CD8-positive, alpha-beta memory T cell (primary cell): ENCODE results near the gene HTRA3. TPM values are rescaled to one million over a fixed set of nuclear protein-coding genes. Genes with fewer than 3 reads are reported as not detected.

Experiments used
- CTCF ChIA-PET: fragments of 350-600 bp; sonication (Branson Sonifier 250); formaldehyde crosslinking; loops from one replicate; lab custom pipeline; 2021; ENCODE audit warnings: antibody characterized with exemption; lab: Charles Lee
- POLR2A ChIA-PET: fragments of 350-600 bp; sonication (Branson Sonifier 250); formaldehyde crosslinking; loops from one replicate; lab custom pipeline; 2021; ENCODE audit warnings: antibody characterized with exemption; lab: Charles Lee
- DNase-seq, 5 donors: peaks; one replicate each; pipeline versions ENCODE4 v3.0.0 to v3.0.0-alpha.2; 2020 to 2022; ENCODE audit warnings: mixed read lengths in 1 of 5
- H3K27ac ChIP-seq: one replicate; pipeline ENCODE4 v1.7.0; 2013; ENCODE audit warnings: low read depth, mild to moderate bottlenecking, low read length, moderate library complexity
- H3K27me3 ChIP-seq: 2 replicates; pipeline ENCODE4 v1.7.0; 2013; ENCODE audit warnings: low read length, mild to moderate bottlenecking; ENCODE audit not compliant: insufficient read depth, poor library complexity, severe bottlenecking
- H3K36me3 ChIP-seq: 2 replicates; pipeline ENCODE4 v1.7.0; 2013; ENCODE audit warnings: mild to moderate bottlenecking, low read length, moderate library complexity; ENCODE audit not compliant: insufficient read depth
- H3K4me1 ChIP-seq: 2 replicates; pipeline ENCODE4 v1.7.0; 2013; ENCODE audit warnings: mild to moderate bottlenecking, low read length, moderate library complexity; ENCODE audit not compliant: insufficient read depth
- H3K4me3 ChIP-seq: 2 replicates; pipeline ENCODE4 v1.7.0; 2013; ENCODE audit warnings: mild to moderate bottlenecking, low read length
- H3K9me3 ChIP-seq: 2 replicates; pipeline ENCODE4 v1.7.0; 2013; ENCODE audit warnings: mild to moderate bottlenecking, low read length
- H3K27ac Mint-ChIP-seq, 8 donors: one replicate each; pipeline ENCODE4 v1.8.0; 2020 to 2021; ENCODE audit warnings: mixed read lengths in 8 of 8, mild to moderate bottlenecking in 6 of 8, inconsistent platforms in 3 of 8, moderate library complexity in 3 of 8
- H3K27me3 Mint-ChIP-seq, 2 donors: one replicate each; pipeline ENCODE4 v1.8.0; 2020 to 2021; ENCODE audit warnings: mixed read lengths in 2 of 2, mild to moderate bottlenecking in 1 of 2, moderate library complexity in 1 of 2
- H3K36me3 Mint-ChIP-seq, 3 donors: one replicate each; pipeline ENCODE4 v1.8.0; 2020 to 2021; ENCODE audit warnings: mixed read lengths in 3 of 3, inconsistent platforms in 1 of 3, mild to moderate bottlenecking in 1 of 3
- H3K4me1 Mint-ChIP-seq, 3 donors: one replicate each; pipeline ENCODE4 v1.8.0; 2020 to 2021; ENCODE audit warnings: mixed read lengths in 3 of 3, inconsistent platforms in 1 of 3, mild to moderate bottlenecking in 1 of 3
- H3K4me3 Mint-ChIP-seq, 7 donors: one replicate each; pipeline ENCODE4 v1.8.0; 2020 to 2021; ENCODE audit warnings: mixed read lengths in 7 of 7, mild to moderate bottlenecking in 6 of 7, moderate library complexity in 4 of 7, inconsistent platforms in 2 of 7
- H3K9me3 Mint-ChIP-seq, 5 donors: one replicate each; pipeline ENCODE4 v1.8.0; 2020 to 2022; ENCODE audit warnings: mixed read lengths in 5 of 5, mild to moderate bottlenecking in 3 of 5, moderate library complexity in 2 of 5, inconsistent platforms in 1 of 5
- polyA plus RNA-seq: library from polyadenylated mRNA; unstranded; fragments of 300-500 nt; fragmentation: Illumina TruSeq; gene quantifications from one replicate; pipeline ENCODE4 v1.2.3, GENCODE V29; 2021
- total RNA-seq, 2 experiments: library from RNA; stranded (reverse); gene quantifications; one replicate each; pipeline ENCODE4 v1.2.3, GENCODE V29; 2021

Gene HTRA3
- total and polyA plus RNA-seq, 3 experiments from 2014 or later, result not detected

DNA sequence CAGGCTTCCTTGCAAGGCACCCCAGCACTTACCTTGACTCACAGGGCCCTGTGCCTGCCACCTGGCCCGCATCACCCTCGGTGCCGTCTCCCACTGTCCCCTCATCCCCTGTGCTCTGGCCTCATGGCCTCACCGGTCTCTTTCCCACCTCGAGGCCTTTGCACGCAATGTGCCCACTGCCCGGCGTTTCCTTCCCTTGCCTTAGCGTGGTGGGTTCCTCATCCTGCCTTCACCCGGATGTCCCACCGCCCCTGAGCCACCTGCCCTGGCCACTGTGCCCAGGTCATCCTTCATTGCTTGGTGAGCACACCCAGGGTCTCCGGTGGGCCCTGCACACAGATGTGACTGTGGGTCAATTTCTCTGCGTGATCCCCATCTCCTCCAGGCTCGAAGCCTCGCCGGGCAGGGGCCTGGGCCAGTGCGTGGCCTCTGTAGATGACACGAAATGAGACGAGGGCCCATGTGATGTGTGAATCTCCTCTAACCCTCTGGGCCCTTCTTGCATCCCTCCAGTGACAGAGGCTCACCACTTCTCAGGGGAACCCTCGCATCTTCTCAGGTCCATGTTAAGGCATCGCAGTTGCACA is 4.6 kb downstream of the HTRA3 start:
- no peak overlapping the region for H3K4me3 ChIP-seq
- peaks cover 14 to 38% of the 10 kb centered on the region in 2 donors for H3K27me3 Mint-ChIP-seq
- no peaks in the 10 kb centered on the region for H3K9me3 ChIP-seq
- no peak for DNase-seq
- H3K9me3 Mint-ChIP-seq, result no peaks in the 10 kb centered on the region
- H3K27ac Mint-ChIP-seq, result peak overlapping the region in 1 of 8 donors; percentile 86
- H3K4me1 ChIP-seq, result no peaks in the 10 kb centered on the region
- H3K27ac ChIP-seq, result no peak overlapping the region
- H3K4me1 Mint-ChIP-seq, result no peaks in the 10 kb centered on the region
- ChIA-PET POLR2A (no interaction called here), CTCF (no interaction called here)
- H3K36me3 Mint-ChIP-seq, result no peaks in the 10 kb centered on the region
- no peaks in the 10 kb centered on the region for H3K36me3 ChIP-seq
- H3K4me3 Mint-ChIP-seq, result no peak overlapping the region
- no peaks in the 10 kb centered on the region for H3K27me3 ChIP-seq

GRCh38 chr4:8274765-8275547 is 5.4 kb downstream of the HTRA3 start:
- no peak overlapping the region for H3K27ac ChIP-seq
- peaks cover 14 to 37% of the 10 kb centered on the region in 2 donors for H3K27me3 Mint-ChIP-seq
- no peak overlapping the region for H3K4me3 ChIP-seq
- H3K9me3 ChIP-seq, result no peaks in the 10 kb centered on the region
- no peaks in the 10 kb centered on the region for H3K9me3 Mint-ChIP-seq
- H3K4me1 Mint-ChIP-seq, result no peaks in the 10 kb centered on the region
- no peak overlapping the region for H3K27ac Mint-ChIP-seq
- CTCF ChIA-PET, result no interaction called here
- H3K4me1 ChIP-seq, result no peaks in the 10 kb centered on the region
- no peak for DNase-seq
- H3K36me3 ChIP-seq, result no peaks in the 10 kb centered on the region
- POLR2A ChIA-PET, result no interaction called here
- no peak overlapping the region for H3K4me3 Mint-ChIP-seq
- no peaks in the 10 kb centered on the region for H3K27me3 ChIP-seq
- H3K36me3 Mint-ChIP-seq, result no peaks in the 10 kb centered on the region

DNA sequence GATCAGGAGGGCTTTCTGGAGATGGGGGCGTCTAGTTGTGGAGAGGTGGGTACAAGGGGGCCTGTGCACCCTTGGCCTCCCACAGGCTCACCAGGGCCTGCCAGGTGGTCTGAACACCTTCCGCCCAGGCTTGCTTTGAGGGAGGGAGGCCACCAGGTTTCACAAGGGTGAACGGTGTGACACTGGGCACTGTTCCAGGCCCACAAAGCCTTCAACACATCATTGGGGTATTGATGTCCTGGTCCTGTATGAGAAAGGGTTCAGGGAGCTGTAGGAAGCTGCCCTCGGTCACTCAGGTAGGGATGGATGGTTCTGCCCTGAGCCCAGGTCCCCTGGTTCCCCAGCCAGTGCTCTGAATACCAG is 6.0 kb downstream of the HTRA3 start:
- no peak overlapping the region for H3K4me3 Mint-ChIP-seq
- no peaks in the 10 kb centered on the region for H3K4me1 Mint-ChIP-seq
- Histone ChIP-seq H3K4me3 (no peak overlapping the region), H3K27ac (no peak overlapping the region), H3K36me3 (no peaks in the 10 kb centered on the region), H3K9me3 (no peaks in the 10 kb centered on the region), H3K4me1 (no peaks in the 10 kb centered on the region), H3K27me3 (no peaks in the 10 kb centered on the region)
- peaks cover 14 to 37% of the 10 kb centered on the region in 2 donors for H3K27me3 Mint-ChIP-seq
- no peak for DNase-seq
- CTCF ChIA-PET, result no interaction called here
- no peaks in the 10 kb centered on the region for H3K36me3 Mint-ChIP-seq
- H3K9me3 Mint-ChIP-seq, result no peaks in the 10 kb centered on the region
- H3K27ac Mint-ChIP-seq, result no peak overlapping the region
- POLR2A ChIA-PET, result no interaction called here

DNA sequence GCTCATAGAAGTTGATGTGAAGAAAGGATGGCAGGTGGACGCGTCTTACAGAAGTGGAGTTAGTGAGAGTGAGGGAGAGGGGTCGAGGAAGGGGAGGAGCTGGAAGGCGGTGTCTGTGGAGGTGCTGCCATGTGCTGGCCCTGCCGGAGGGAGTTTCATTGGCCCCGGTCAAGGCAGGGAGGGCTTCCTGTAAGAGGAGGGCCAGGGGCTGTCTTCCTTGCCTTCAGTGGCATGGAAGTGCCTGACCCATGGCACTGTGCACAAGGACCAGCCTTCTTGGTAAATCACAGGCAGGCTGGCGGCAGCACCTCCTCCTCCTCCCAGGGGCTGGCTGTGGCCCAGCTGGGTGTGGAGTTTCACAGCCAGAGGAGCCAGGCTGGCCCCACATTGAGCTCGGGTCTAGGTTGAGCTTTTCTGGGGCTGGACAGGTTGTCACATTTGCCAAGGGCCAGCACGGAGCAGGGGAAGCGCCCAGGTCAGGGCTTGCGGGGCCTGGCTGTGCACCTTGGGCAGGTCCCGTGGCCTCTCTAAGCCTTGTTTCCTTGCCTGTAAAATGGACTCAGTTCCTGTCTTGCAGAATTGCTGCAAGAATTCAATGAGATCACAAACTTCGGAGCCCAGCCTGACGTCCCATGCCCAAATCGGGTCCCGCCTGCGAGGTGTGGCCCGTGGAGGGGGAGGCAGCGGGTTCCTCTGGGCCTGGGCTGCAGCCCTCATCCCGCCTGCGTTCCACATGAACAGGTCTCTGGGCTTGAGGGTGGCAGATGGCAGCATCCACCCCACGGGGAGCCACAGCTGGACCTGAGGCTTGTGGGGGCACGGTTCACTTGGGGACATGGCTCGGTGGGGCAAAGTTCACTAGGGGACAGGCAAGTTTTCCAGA is 7.0 kb downstream of the HTRA3 start:
- H3K4me3 Mint-ChIP-seq, result no peak overlapping the region
- H3K36me3 Mint-ChIP-seq, result no peaks in the 10 kb centered on the region
- no peak overlapping the region for H3K27ac ChIP-seq
- no peaks in the 10 kb centered on the region for H3K9me3 Mint-ChIP-seq
- DNase-seq, result no peak
- no peaks in the 10 kb centered on the region for H3K4me1 Mint-ChIP-seq
- H3K27me3 ChIP-seq, result no peaks in the 10 kb centered on the region
- no peaks in the 10 kb centered on the region for H3K9me3 ChIP-seq
- H3K36me3 ChIP-seq, result no peaks in the 10 kb centered on the region
- H3K27ac Mint-ChIP-seq, result no peak overlapping the region
- ChIA-PET POLR2A (no interaction called here), CTCF (no interaction called here)
- no peak overlapping the region for H3K4me3 ChIP-seq
- H3K27me3 Mint-ChIP-seq, result peaks cover 7 to 27% of the 10 kb centered on the region in 2 donors
- H3K4me1 ChIP-seq, result no peaks in the 10 kb centered on the region

- H3K4me1 Mint-ChIP-seq, result no peaks in the 10 kb centered on the region
- Histone ChIP-seq H3K27me3 (no peaks in the 10 kb centered on the region), H3K27ac (no peak overlapping the region), H3K4me1 (no peaks in the 10 kb centered on the region), H3K9me3 (no peaks in the 10 kb centered on the region), H3K36me3 (no peaks in the 10 kb centered on the region), H3K4me3 (no peak overlapping the region)
- H3K27me3 Mint-ChIP-seq, result peaks cover 4 to 18% of the 10 kb centered on the region in 2 donors
- H3K36me3 Mint-ChIP-seq, result no peaks in the 10 kb centered on the region
- CTCF ChIA-PET, result no interaction called here
- H3K9me3 Mint-ChIP-seq, result no peaks in the 10 kb centered on the region
- no peak overlapping the region for H3K4me3 Mint-ChIP-seq
- peak in 1 of 5 donors; percentile 8 for DNase-seq
- H3K27ac Mint-ChIP-seq, result no peak overlapping the region
- POLR2A ChIA-PET, result no interaction called here
Observed at GRCh38 chr4:8277356-8278008, 7.9 kb downstream of the HTRA3 start.

DNA sequence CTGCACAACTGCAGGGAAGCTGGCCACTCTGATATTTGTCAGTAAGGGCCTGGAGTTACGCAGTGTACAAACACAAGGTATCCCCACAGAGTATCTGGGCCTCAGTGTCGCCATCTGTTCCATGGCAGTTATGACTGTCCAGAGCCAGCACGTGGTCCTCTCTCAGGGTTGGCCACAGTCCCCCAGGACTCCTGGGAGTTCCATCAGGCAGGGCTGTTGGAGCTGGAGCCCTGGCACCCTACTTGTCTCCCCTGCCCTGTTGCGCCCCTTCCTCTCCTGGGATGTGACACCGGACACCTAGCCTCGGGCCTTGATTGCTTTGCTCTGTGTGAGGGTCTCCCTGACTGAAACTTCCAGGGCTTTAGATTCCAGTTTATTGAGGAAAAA is 8.4 kb downstream of the HTRA3 start:
- no peak overlapping the region for H3K27ac ChIP-seq
- Mint-ChIP-seq H3K36me3 (no peaks in the 10 kb centered on the region), H3K27me3 (peaks cover 4 to 16% of the 10 kb centered on the region in 2 donors), H3K9me3 (no peaks in the 10 kb centered on the region), H3K4me1 (no peaks in the 10 kb centered on the region), H3K4me3 (no peak overlapping the region), H3K27ac (no peak overlapping the region)
- no peaks in the 10 kb centered on the region for H3K36me3 ChIP-seq
- H3K4me3 ChIP-seq, result no peak overlapping the region
- H3K9me3 ChIP-seq, result no peaks in the 10 kb centered on the region
- CTCF ChIA-PET, result no interaction called here
- POLR2A ChIA-PET, result no interaction called here
- no peak for DNase-seq
- H3K27me3 ChIP-seq, result no peaks in the 10 kb centered on the region
- H3K4me1 ChIP-seq, result no peaks in the 10 kb centered on the region

DNA sequence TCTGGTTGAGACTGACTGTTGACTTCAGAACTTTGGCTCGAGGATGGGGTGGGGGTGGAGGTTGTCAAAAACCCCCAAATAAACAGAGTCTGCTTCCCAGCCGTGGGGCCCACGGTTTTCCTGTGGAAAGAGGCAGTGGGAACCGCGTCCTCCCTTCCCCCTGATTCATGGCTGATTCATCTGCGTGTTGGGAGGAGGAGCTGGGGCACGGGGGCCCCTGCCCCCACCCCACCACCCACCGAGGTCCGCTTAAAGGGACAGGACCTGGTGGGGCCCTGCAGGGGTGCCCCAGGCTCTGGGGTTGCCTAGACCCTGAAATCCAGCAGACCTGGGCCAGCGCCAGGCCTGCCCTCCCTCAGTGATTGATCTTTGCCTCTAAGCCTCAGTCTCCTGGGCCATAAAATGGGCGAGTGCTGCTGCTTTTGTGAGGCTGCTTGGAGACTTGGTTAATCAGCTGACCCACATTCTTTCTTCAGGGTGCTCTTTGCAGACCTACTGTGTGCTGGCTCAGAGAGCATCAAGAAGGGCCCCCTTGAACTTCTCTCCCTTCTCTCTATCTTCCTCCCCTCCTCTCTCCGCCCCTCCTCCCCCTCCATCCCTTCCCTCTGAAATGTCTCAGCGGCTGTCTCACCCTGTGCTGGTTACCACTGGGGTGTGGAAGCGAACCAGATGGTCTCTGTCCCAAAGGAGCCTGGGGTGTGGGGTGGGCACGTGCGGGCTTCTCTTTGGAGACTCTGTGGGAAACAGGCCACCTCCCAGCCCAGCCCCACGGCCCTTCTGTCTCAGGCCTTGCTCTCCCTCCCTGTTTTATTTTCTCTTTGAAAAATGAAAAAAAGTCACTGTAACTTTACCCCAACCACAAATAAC is 9.1 kb downstream of the HTRA3 start:
- Mint-ChIP-seq H3K9me3 (no peaks in the 10 kb centered on the region), H3K27ac (no peak overlapping the region), H3K27me3 (peaks cover 4 to 13% of the 10 kb centered on the region in 2 donors), H3K36me3 (no peaks in the 10 kb centered on the region), H3K4me3 (no peak overlapping the region), H3K4me1 (no peaks in the 10 kb centered on the region)
- H3K4me1 ChIP-seq, result no peaks in the 10 kb centered on the region
- no peak for DNase-seq
- no peak overlapping the region for H3K27ac ChIP-seq
- no peak overlapping the region for H3K4me3 ChIP-seq
- no peaks in the 10 kb centered on the region for H3K27me3 ChIP-seq
- H3K36me3 ChIP-seq, result no peaks in the 10 kb centered on the region
- H3K9me3 ChIP-seq, result no peaks in the 10 kb centered on the region
- ChIA-PET POLR2A (no interaction called here), CTCF (no interaction called here)
